NCI-H2029 (cell line): ENCODE data around the gene LRRK1.

Source experiments
- DNase-seq: peaks from one replicate; lab custom pipeline; 2025; lab: John Stamatoyannopoulos, UW

LRRK1 gene

DNA sequence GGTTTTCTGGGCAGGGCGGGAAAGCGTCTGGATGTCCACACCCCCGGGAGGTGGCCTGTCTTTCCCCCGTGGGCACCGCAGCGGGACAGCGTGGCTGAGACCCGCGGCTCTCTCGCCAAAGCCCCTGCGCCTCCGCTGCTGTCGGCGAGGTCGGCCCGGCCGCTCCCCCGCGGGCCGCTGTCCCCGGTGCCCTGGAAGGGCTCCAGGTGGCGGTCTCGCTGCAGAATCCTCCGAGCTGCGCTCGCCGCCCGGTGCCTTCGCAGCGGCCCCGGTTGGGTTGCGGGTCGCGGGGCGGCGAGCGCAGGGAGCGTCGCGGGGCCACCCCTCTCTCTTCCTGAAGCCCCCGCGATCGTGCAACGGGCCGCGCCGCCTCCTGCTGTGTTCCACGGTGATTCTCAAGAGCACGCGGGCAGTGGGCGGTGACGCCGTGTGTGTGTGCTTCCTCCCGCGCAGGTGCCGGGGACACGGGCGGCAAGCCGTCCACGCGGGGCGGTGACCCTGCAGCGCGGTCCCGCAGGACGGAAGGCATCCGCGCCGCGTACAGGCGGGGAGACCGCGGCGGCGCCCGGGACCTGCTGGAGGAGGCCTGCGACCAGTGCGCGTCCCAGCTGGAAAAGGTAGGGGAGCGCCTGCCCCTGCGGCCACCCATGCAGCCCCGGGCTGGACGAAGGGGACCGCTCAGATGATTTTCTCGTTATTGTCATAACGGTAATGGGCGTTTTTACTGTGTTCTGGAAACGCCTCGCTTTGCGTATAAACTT, 54.4 kb downstream of the LRRK1 start:
- DNase-seq, result no peak

DNA sequence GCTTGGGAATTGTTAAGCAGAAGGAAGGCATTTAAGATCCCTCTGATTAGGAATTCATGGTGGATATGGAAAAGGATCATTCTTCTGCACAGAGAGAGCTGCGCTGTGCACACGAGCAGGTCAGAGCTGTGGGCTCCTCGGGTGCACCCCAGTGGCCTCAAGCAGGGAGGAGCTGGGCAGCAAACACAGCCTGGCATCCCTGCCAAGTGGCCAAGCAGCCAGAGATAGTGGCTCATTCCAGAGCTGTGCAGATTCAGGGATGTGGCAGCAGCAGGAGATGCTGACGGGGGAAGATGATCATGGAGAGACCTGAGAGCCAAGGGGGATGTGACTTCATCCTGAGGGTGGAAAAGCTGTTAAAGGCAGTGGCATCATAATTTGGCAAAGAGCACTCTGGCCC, 55.9 kb downstream of the LRRK1 start:
- no peak for DNase-seq

DNA sequence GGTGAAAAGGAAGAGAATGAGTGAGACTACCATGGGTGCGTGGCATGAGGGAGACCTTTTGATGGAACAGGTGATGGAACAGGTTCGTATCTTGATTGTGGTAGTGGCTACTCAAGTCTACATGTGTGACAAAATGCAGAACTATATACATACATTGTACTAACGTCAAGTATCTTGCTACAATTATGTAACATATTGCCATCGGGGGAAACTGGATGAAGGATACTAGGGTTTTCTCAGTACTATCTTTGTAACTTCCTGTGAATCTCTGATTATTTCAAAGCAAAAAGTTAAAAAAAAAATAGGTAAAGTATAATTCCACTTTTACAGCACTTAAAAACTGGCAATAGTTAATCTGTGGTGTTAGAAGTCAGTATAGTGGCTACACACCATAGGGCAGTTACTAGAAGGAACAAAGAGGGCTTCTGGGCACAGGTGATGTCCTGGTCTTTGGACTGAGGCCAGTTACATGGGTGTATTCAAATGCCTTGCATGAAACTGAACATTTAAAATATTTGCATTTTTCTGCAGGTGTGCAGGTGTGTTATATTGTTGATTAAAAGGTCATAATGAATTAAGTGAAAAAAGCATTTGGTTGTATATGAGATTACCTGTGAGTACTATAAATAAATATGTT, 61.4 kb downstream of the LRRK1 start:
- DNase-seq, result no peak

DNA sequence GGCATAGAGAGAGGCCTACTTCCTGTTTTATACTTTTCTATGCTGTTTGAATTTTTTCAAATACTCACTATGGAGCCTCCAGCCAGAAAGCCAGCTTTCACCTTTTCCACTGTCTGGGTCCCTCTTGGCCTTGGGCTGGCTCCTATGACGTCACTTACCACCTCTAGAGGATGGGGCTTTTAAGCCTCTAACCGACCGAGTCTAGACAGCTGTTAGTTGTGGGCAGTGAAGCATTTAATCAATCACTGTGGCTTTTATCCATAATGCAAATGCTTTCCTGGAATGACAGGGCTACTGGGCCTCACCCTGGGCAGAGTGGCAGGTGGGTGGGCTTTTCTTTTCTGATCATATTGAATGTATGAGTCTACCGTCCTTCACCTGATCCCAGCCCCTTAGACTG, 61.9 kb downstream of the LRRK1 start:
- DNase-seq, result no peak

DNA sequence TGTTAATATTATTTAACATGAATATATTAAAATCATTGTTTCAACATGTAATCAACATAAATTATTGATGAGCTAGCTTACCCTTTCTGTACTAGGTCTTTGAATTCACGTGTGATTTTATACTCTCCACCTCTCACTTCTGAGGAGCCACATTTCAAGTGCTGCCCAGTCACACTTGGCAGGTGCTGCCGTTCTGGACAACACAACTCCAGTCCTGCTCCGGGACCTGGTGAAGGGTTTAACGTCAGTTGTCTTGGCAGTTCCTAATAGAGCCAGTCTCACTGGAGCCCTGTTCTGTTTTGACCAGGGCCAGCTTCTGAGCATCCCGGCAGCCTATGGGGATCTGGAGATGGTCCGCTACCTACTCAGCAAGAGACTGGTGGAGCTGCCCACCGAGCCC, 64.1 kb downstream of the LRRK1 start:
- DNase-seq, result no peak

DNA sequence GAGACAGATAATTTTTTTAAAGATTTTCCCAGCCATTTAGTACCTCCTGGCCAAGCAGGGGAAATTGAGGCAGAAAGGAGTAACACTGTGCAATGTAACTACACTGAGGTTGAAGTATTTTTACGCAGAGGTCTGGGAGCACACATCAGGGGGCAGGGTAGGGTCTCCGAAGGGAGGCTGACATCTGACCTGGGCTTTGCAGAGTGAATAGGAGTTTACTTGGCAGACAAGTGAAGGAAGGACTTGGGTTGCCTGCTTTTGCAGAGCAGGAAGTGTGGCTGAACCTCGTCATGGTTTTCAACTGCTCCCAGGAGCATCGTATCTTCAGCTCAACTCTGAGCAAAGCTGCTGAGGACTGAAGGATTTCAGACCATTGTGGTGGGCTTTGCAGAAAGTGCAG, 66.2 kb downstream of the LRRK1 start:
- no peak for DNase-seq

DNA sequence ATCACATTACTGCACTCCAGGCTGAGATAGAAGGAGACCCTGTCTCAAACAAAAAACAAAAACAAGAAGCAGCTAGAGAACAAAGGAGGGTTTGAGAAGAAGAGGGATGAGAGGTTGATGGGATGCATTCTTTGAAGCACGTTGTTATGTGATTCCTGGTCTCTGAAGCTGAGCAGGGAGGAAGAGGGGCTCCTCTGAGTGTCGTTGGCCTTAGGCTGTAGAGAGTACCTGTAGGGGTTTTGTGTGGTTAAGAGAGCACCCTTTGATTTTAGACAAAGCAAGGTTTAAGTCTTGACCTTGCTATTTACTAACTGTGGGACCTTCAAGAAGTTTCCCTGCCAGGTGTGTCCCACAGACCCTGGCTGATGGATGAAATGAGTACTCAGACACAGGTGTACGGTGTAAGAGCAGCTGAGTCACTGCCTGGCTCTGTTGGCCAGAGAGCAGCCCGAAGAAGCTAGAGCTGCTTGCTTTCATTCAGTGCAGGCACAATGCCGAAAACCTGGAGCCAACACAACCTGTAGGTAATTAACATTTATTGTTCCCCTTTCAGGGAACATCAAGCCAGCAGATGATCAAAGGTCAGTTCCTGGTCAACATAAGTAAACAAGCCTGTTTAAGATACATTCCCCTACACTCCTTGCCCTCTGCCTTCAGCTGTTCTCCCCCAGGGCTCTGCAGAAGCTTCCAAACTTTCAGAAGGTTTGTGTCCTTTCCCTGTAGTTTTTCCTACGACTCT, 67.2 kb downstream of the LRRK1 start:
- no peak for DNase-seq

DNA sequence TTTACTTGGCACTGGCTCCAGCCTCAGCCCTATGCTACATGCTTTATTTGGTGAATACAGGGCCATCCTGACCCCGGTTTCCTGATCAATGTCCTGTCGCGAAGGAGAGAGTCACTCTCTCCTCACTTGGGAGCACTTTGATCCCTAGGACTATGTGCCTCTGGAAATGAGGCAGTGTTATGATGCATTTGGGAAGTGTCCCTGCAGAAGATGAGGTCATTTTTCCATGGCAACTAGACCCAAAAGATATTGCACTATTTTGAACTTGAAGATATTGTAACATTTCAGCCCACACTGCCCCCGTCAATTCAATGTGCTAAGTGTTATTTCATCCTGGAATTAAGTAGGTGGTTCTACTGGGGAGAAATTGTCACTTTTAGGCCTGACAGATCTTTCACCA, 68.0 kb downstream of the LRRK1 start:
- no peak for DNase-seq

DNA sequence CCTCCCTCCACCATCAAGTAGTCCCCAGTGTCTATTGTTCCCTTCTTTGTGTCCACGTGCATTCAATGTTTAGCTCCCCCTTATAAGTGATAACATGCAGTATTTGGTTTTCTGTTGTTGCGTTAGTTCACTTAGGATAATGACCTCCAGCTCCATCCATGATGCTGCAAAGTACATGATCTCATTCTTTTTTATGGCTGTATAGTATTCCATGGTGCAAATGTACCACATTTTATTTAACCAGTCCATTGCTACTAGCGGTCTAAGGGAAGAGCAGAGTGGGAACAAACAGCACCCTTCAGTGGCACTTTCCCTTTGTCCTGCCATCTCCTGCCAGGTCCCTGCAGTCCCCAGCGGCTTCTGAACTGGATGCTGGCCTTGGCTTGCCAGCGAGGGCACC, 69.1 kb downstream of the LRRK1 start:
- DNase-seq, result no peak

DNA sequence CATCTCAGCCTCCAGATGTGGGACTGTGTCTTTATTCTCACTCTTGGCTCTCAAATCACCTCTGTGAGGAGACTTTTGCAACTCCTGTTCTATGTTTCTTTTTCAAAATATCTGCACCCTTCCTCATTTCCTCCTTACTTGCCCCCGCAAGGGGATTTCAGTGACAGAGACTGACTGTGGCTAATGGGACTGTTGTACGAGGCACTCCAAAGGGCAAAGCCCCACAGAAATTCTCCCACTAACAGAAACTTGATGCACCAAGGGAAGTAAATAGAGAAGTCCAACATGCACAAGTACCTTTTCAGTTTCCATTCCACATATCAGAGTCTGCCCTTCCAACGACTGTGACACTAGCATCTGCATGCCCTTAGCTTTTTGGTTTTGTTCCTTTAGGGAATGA, 69.7 kb downstream of the LRRK1 start:
- DNase-seq, result no peak

DNA sequence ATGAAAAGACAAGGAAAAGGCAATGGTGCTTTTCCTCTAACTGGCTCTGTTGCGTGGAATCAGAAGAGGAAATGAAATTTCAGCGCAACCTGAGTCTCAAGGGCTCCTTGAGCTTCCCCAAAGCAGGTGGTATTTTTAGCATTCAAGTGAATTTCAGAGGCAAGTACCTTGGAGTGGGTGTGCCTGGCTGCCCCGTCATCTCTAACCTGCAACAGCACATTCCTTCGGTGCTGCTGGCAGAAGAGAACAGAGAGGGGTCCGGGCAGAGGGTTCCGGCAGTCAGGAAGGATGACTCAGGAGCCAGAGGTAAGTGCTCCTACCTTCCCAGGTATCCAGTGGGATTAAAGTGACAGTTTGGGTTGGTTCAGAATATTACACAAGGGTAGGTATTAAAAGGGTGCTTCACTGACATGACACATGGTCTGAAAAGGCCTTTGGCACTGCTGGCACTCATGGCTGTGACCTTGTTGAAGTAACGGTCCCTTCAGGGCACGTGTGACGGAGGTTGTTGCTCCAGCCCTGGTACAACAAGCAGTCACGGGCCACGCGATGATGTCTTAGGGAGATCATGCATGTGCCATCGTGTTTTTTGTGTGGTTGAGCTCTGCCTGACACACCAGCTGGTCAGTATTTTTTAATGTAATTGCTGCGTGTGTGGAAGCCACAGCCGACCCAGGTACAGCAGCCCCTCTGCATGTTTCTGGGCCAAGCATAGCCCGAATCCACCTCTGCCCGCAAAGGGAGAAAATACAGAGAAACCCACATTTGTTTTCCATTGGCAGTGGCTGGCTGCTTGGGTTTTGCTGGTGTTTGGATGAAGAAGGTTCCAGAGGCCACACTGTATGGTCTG, 75.7 kb downstream of the LRRK1 start:
- no peak for DNase-seq

DNA sequence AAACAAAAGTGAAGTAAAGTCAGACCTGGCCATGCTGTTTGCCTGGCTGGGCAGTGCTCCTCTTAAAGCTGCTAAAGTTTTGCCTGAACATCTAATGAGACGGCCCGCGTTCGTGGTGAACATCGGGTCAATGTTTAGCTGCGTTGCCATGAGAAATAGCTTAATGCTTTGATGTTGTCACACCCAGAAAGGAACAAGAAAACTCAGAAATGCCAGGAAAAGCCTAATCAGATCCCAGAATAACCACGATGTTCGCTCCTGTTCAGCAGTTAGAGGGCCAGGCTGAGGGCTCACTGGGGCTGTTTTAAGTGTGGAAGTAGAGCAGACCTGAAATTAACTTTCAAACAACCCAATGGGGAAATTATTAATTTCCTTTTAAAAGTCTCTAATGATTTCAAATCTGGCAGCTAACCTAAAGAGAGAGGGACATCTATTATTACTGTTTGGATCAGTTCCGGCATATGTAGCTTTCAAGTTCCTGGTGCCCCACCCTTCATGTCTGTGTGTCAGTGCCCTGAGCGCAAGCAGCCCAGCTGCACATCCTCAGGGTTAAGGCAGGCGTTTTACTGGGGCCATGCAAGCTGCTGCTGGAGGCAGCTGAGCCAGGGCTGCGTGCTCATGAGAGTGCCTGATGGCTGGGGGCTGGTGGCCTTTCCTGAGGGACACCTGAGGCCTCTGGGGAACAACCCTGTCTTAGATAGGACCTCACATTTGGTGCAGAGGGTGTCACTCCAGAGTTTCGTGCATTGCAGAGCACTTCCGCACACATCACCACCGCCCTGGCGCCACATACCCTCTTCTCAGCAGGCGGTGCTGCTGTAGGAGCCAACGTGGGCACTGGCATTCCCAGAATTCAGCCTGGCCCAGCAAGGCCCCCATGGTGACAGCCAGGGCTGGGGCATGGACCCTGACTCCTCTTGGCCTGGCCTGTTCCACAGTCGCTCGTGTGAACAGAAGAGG, 76.6 kb downstream of the LRRK1 start:
- no peak for DNase-seq

DNA sequence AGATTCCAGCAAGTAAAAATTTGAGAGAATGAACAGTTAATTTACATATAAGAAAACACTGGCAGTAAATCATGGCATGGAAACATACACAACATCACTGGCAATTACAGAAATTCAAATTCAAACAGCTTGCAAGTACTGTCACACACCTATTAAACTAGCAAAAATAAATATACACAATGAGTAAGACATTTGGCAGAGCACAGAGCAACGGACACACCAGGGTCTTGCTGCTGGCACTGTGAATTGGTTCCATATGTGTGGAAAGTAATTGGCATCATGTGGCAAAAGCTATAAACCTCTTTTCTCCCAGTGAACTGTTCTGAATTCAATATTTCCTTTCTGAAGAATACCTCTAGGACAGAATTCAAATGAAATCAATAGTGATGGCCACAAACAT, 78.3 kb downstream of the LRRK1 start:
- no peak for DNase-seq

DNA sequence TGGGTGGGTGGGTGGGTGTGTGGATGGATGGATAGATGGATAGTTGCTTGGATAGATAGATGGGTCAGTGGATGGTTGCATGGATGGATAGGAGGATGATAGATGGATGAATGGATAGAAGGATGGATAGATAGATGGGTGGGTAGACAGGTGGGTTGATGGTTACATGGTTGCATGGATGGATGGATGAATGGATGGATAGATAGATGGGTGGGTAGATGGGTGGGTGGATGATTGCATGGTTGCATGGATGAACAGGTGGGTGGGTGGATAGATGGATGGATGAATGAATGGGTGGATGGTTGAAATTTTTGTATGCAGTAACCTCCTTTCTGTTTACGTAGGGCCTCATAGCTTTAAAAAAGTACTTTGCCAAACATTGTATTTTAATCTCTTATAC, 79.5 kb downstream of the LRRK1 start:
- no peak for DNase-seq

DNA sequence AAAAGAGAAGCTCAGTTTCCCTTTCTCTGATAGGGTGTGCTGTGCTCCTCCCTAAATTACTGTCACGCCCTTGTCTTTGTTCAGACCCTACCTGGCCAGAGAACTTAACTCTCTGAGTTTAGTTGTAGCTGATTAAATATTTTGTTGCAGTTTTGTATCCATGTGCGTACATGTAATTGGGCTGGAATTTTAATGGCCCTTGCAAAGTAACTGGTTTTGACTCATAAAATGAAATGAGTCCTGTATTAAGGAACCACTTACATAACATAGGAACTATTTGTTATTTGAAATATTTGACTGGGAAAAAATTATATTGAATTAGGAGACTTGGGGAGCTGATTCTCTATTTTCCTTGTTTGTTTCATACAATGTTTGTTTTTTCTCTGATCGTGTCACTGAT, 80.2 kb downstream of the LRRK1 start:
- no peak for DNase-seq

DNA sequence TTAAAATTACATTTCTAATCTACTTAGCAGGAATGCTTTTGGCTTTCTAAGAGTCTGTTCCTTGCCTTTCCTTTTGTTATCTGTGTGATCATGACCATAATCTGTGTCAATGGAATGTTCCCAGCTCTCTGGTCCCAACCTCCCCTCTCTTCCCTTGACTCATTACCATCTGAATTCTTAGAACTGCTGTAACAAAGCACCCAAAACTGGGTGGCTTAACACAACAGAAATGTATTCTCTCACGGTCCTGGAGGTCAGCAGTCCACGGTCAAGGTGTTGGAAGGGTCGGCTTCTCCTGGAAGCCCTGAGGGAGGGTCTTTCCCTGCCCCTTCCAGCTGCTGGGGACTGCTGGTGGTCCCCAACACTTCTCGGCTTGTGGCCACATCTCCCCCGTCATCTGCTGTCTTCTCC, 81.1 kb downstream of the LRRK1 start:
- no peak for DNase-seq

DNA sequence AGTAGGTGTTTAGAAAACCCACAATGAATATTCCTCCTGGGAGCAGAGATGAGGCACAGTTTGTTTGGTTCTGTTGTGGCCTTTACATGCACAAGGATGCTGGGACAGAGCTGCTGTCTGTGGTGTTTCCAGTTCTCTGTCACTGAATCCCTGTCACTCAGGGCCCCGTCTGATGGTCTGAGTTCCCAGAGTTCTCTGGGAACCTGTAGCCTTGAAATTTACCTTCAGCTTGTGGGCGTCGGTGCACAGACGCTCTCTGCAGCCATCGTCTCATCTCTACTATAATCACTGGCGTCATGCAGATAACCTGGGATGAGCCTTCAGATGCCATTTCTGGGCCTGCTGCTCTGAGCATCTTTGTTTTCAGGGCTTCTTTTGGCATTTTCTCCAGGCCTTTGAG, 81.9 kb downstream of the LRRK1 start:
- DNase-seq, result no peak

DNA sequence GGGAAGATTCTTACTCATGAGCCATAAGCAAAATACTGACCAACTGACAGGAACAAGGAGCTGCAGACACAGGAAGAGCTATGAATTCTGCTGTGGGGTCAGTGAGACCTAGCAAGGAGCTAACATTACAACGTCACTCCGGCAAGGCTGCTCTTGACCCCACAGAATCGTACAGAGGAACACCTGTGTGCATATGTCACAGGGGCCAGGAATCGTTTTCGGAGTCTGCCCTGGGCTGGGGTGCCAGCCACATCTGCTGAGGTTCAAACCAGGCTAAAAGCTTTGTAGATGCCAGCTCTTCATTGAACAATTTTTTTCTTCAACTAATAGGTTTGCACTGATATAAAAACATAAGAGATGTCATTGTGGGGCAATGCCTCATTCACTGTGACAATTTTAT, 82.6 kb downstream of the LRRK1 start:
- DNase-seq, result no peak

DNA sequence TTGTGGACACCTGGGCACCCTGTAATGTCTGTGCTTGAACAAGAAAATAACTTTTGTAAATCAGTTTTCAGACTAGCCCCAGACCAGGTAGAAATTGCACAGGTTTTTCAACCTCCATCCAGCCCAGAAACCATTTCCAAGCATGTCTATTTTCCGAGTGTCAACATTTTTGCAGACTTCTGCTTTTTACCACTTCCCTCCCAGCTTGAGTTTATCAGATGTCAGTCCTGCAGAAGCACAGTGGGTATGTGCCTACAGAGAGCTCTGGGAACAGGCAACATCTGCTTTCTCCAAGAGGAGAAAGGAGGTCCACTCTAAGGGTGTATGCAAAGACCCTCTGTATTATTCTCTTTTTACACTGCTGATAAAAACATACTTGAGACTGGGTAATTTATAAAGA, 83.9 kb downstream of the LRRK1 start:
- no peak for DNase-seq

DNA sequence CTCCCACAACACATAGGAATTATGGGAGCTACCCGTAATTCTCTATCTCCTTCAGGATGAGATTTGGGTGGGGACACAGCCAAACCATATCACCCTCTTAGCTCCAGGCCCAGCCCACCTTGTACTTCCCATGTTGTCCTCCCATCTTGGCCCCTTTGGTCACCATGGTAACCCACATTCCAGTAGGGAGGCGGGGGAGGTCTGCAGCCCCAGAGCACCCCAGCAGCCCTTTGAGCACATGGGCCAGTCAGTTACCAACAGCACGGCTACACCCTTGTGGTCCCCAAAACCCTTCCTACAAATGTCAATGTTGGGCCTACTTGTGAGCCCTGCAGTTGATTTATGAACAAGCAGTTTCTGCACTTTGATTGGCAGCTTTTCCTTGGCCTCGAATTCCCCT, 84.5 kb downstream of the LRRK1 start:
- DNase-seq, result no peak

DNA sequence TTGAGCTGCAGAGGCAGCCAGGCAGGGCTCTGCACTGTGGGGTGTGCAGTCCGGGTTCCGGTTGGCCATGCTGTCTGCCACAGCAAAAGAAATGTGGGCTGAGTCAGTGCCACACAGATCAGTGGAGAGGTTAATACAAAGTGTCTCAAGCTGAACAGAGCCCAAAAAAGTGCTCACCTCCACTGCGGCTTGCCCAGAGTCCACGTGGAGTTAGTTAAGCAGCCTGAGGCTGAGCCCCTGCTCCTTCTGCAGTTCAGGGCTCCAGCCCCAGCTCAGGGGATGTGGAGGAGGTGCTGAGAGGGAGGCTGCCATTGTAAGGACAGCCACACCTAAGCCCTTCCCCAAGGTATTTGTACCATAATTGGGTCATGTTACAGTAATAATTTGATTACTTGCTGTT, 85.3 kb downstream of the LRRK1 start:
- no peak for DNase-seq
